Mucosa of descending colon (tissue), 3 donors: Measurements from ENCODE around the gene MFSD6L. TPM values are rescaled to one million over a fixed set of nuclear protein-coding genes. Genes with fewer than 3 reads are reported as not detected.

Experiments used
- ATAC-seq: fragments of 200-7000 bp; cut with Tn5 transposase; one replicate; pipeline ENCODE4 v1.9.1; 2020; ENCODE audit warnings: mild to moderate bottlenecking, moderate library complexity
- DNase-seq, 3 donors: peaks; one replicate each; pipeline ENCODE4 v3.0.0-alpha.2; 2020
- H3K36me3 ChIP-seq: fragments of 200-600 bp; one replicate; pipeline ENCODE4 v1.8.0; 2021; ENCODE audit warnings: low read depth, mild to moderate bottlenecking
- H3K4me1 ChIP-seq: fragments of 200-600 bp; one replicate; pipeline ENCODE4 v1.8.0; 2021; ENCODE audit warnings: low read depth, mild to moderate bottlenecking
- H3K4me3 ChIP-seq: fragments of 200-600 bp; one replicate; pipeline ENCODE4 v1.8.0; 2021; ENCODE audit warnings: mild to moderate bottlenecking
- H3K9me3 ChIP-seq: fragments of 200-600 bp; one replicate; pipeline ENCODE4 v1.8.0; 2021; ENCODE audit warnings: mild to moderate bottlenecking
- CTCF ChIP-seq: fragments of 200-600 bp; IDR thresholded peaks from one replicate; pipeline ENCODE4 v1.8.0; 2022; ENCODE audit warnings: antibody characterized with exemption, mild to moderate bottlenecking
- intact Hi-C, 2 donors: fragments of 100-400 bp; cut with DNase I in 1 of 2; cut with micrococcal nuclease in 1 of 2; formaldehyde crosslinking; loops; one replicate each; pipeline versions ENCODE4 v1.11.0 to v1.11.1; 2022; cut with DNase I, micrococcal nuclease
- total RNA-seq, 3 donors: library from RNA; stranded (reverse); fragmentation: NEBNext Ultra II Directional in 2 of 3; extraction: Animal tissue kit (Norgen Biotek cat#: 25700) in 2 of 3; gene quantifications; one replicate each; pipeline versions ENCODE4 v1.2.1 to v1.2.4, GENCODE V29; 2021 to 2023
- donor health status: DM: no; HTN: no; CAD: no; lungs with moderate emphysema.
- donor health status: DM: no; HTN: no; CAD: no.
- donor health status: DM: no; HTN: yes; CAD: no.

MFSD6L gene
- total RNA-seq, 3 donors from 2014 or later, result 2.0 to 6.1 (median 5.6) TPM

DNA sequence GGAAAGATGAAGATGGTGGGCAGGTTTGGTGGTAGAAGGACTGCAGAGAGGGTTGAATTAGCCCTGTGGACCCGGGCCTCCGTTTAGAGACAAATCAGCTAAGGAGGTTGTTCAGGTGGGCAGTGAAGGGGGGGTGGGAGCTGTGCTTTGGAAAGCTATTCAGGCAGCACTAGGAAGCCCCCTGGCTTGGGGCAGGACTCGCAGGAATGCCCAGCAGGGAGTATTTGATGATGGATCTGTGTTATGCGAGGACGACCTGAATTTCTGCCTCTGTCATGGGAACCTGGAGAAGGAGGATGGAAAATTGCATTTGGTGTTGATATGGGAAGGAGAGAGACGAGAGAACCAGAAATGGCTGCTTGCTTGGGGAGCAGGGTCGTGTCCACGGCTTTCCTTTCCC, 44.3 kb downstream of the MFSD6L start:
- intact Hi-C loops, result no loop called here
- DNase-seq (no peak), ATAC-seq (no peak)
- H3K4me3 ChIP-seq, result no peak overlapping the region
- TF ChIP-seq CTCF, result no peak
- no peaks in the 10 kb centered on the region for H3K9me3 ChIP-seq
- H3K36me3 ChIP-seq, result no peaks in the 10 kb centered on the region
- H3K4me1 ChIP-seq, result no peaks in the 10 kb centered on the region

GRCh38 chr17:8753976-8754440, 45.2 kb downstream of the MFSD6L start:
- intact Hi-C loops, result no loop called here
- H3K9me3 ChIP-seq, result no peaks in the 10 kb centered on the region
- H3K4me3 ChIP-seq, result no peak overlapping the region
- no peak for TF ChIP-seq CTCF
- H3K4me1 ChIP-seq, result no peaks in the 10 kb centered on the region
- ATAC-seq, result peak; percentile 34
- H3K36me3 ChIP-seq, result no peaks in the 10 kb centered on the region
- DNase-seq, result peak in 1 of 3 donors; percentile 19

DNA sequence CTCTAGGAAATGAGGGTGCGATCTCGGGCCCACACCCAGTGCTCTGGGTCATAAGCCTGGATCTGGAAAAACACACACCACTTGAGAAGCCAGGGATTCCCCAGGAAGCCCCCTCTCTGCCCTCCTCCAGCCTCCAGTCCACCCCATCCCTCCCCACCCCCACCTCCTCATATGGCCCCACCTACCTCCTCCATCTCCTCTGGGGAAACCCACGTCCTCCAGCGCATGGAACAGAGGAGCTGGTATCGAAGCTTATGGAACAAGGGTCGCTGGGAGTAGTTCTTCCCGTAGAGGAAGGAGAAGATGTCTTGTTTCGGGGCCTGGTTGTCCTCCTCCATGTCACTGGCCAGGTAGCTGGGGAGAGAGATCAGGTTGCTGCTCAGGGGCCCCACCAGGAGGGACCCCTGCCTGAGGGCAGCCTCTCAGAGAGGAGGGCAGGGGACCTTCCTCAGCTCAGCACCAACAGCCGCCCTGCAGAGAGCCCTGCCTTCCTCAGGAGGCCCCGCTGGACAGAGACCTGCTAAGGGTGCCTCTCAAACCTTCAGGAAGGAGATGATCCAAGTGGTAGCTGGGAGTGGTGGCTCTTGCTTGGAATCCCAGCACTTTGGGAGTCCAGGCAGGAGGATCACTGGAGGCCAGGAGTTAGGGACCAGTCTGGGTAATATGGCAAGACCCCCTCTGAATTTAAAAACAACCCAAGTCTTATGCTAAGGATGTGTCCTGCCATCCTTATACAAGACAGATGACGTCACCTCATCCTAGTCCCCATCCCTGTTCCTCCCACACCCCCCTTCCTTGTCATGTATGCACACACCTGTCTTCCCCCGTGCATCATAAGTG, 45.8 kb downstream of the MFSD6L start:
- H3K36me3 ChIP-seq, result no peaks in the 10 kb centered on the region
- DNase-seq (no peak), ATAC-seq (no peak)
- H3K9me3 ChIP-seq, result no peaks in the 10 kb centered on the region
- intact Hi-C loops, result no loop called here
- no peak overlapping the region for H3K4me3 ChIP-seq
- TF ChIP-seq CTCF, result no peak
- no peaks in the 10 kb centered on the region for H3K4me1 ChIP-seq

DNA sequence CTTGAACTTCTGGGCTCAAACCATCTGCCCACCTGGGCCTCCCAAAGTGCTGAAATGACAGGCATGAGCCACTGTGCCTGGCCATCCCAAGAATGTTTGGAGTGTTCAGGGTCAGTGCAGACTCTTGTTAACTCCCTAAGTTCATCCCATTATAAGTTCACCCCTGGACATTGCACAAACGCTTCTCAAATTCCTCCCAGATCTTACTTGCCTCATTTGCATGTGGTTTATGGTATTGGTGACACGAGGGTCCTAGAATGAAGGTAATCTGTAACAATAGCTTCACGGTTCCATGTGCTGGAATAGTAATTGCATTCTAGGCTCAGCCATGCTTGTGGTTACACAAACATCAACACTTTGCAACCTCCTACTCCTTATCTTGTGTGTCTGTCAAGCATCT, 49.5 kb downstream of the MFSD6L start:
- H3K9me3 ChIP-seq, result no peaks in the 10 kb centered on the region
- no peak for TF ChIP-seq CTCF
- H3K4me3 ChIP-seq, result no peak overlapping the region
- intact Hi-C loops, result loop anchor here in 1 of 2 donors (5.0 to 10.0 kb wide), 2 partner anchors 177 to 335 kb away; no protein-coding TSS in a partner anchor
- DNase-seq, result no peak
- peaks cover 3% of the 10 kb centered on the region for H3K4me1 ChIP-seq
- no peak for ATAC-seq
- H3K36me3 ChIP-seq, result no peaks in the 10 kb centered on the region

GRCh38 chr17:8747742-8748141, 51.4 kb downstream of the MFSD6L start:
- no peak for TF ChIP-seq CTCF
- no peak for DNase-seq
- intact Hi-C loops, result loop anchor here in 1 of 2 donors (5.0 to 10.0 kb wide), 2 partner anchors 175 to 333 kb away; no protein-coding TSS in a partner anchor
- H3K9me3 ChIP-seq, result no peaks in the 10 kb centered on the region
- no peak overlapping the region for H3K4me3 ChIP-seq
- peaks cover 3% of the 10 kb centered on the region for H3K4me1 ChIP-seq
- H3K36me3 ChIP-seq, result no peaks in the 10 kb centered on the region
- no peak for ATAC-seq

Other genes with a start within 250 kb of the MFSD6L start
- gene MYH10, start 168.6 kb downstream of the MFSD6L start, total RNA-seq, result 10 to 100 TPM in 2 of 3 donors, 1 to 10 TPM in 1; 4.3 to 23.8 (median 10.1) TPM
- not detected for gene CCDC42, start 54.5 kb downstream of the MFSD6L start, total RNA-seq
- not detected for gene SPDYE4, start 40.8 kb downstream of the MFSD6L start, total RNA-seq
- 1 to 10 TPM in 2 of 3 donors, under 1 TPM in 1; 0.32 to 1.9 (median 1.7) TPM for gene PIK3R6, start 68.3 kb upstream of the MFSD6L start, total RNA-seq
- gene PIK3R5, start 166.3 kb upstream of the MFSD6L start, total RNA-seq, result 10 to 100 TPM in 1 of 3 donors, 1 to 10 TPM in 2; 2.7 to 10.4 (median 6.8) TPM
- gene NTN1, start 222.1 kb upstream of the MFSD6L start, total RNA-seq, result 10 to 100 TPM in 1 of 3 donors, 1 to 10 TPM in 2; 3.7 to 61.8 (median 4.0) TPM